Ovary (tissue), 9 donors: ENCODE data around the gene NPIPB2. TPM values are rescaled to one million over a fixed set of nuclear protein-coding genes. Genes with fewer than 3 reads are reported as not detected.
"Not testable (repeated sequence)": the region's sequence is repeated elsewhere in the genome, so short reads cannot be mapped to it uniquely, and the experiment has no call there.

ENCODE experiments used
- DNase-seq, 5 donors: peaks; one replicate each; pipeline ENCODE4 v3.0.0-alpha.2; 2019 to 2020
- H3K27ac ChIP-seq, 2 donors: fragments of 200-600 bp; one replicate each; pipeline versions ENCODE4 v1.5.1 to v1.8.0; 2019 to 2022
- H3K27me3 ChIP-seq: fragments of 200-600 bp; one replicate; pipeline ENCODE4 v1.8.0; 2022
- H3K36me3 ChIP-seq: fragments of 200-600 bp; sonication (generic); one replicate; pipeline ENCODE4 v1.5.1; 2019
- H3K4me1 ChIP-seq: one replicate; pipeline ENCODE4 v1.8.1; 2013; ENCODE audit warnings: mild to moderate bottlenecking, moderate library complexity; ENCODE audit not compliant: insufficient read depth
- H3K4me3 ChIP-seq: fragments of 200-600 bp; sonication (generic); one replicate; pipeline ENCODE4 v1.5.1; 2017
- H3K9me3 ChIP-seq, 2 donors: fragments of 200-600 bp in 1 of 2; sonication (generic) in 1 of 2; one replicate each; pipeline versions ENCODE4 v1.5.1 to v1.8.1; 2013 to 2019; ENCODE audit warnings: mild to moderate bottlenecking in 1 of 2, moderate library complexity in 1 of 2
- CTCF ChIP-seq, 3 donors: fragments of 450-650 bp in 2 of 3; fragments of 200-600 bp in 1 of 3; IDR thresholded peaks; one replicate each; pipeline versions ENCODE4 v1.5.1 to v1.8.0; 2016 to 2022; ENCODE audit warnings: antibody characterized with exemption in 3 of 3, mild to moderate bottlenecking in 1 of 3
- EP300 ChIP-seq: sonication (generic); formaldehyde crosslinking; IDR thresholded peaks from one replicate; pipeline ENCODE4 v1.6.1; 2017; ENCODE audit warnings: antibody characterized with exemption
- POLR2A ChIP-seq: fragments of 450-650 bp; IDR thresholded peaks from one replicate; pipeline ENCODE4 v1.6.1; 2017; ENCODE audit warnings: antibody characterized with exemption, mild to moderate bottlenecking, moderate library complexity
- WGBS, 3 donors: extraction: QIAGEN DNeasy Blood & Tissue Kit in 1 of 3; methylation state at CpG; one replicate each; pipeline versions ENCODE4 v1.1.5 to v1.1.7; 2013 to 2017; 5-methylcytosine and 5-hydroxymethylcytosine counted together
- intact Hi-C, 4 donors: fragments of 100-400 bp; cut with DNase I; formaldehyde crosslinking; loops; one replicate each; pipeline versions ENCODE4 v1.11.0 to v1.15.1; 2022 to 2023
- polyA plus RNA-seq, 2 donors: library from polyadenylated mRNA; stranded (reverse); fragments of 200-250 nt in 1 of 2; fragments of 350-450 nt in 1 of 2; fragmentation: Illumina TruSeq in 1 of 2; extraction: RNeasy Lipid Tissue Mini Kit (QIAGEN cat#74804) in 1 of 2; gene quantifications; one replicate each; pipeline ENCODE4 v1.2.3, GENCODE V29; 2013 to 2014
- total RNA-seq, 7 donors: library from RNA; depleted of rRNA in 2 of 7; stranded (reverse); fragments of >200 nt in 2 of 7; fragmentation: NEBNext Ultra II Directional in 3 of 7; extraction: Animal tissue kit (Norgen Biotek cat#: 25700) in 3 of 7; gene quantifications; one replicate each; pipeline versions ENCODE4 v1.1.0 to v1.2.4, GENCODE V29; 2016 to 2023
- donor health status: DM: no; HTN: no; CAD: no; lungs with moderate emphysema.
- donor health status: DM: no; HTN: no; CAD: no.
- donor health status: Bipolar disorder and iron deficiency.
- donor health status: DM: yes; HTN: yes; CAD: no.
- donor health status: DM: no; HTN: no; CAD: no.
- donor health status: DM: yes; HTN: yes; CAD: no.

NPIPB2 gene
- total and polyA plus RNA-seq, 9 donors = 4.7 to 19.3 (median 8.7) TPM

- TF ChIP-seq CTCF (IDR thresholded peaks at IDR 0.05) (no peak), POLR2A (no peak), EP300 (no peak)
- no peaks in the 10 kb centered on the region for H3K9me3 ChIP-seq
- H3K27me3 ChIP-seq = no peaks in the 10 kb centered on the region
- intact Hi-C loops = loop anchor here in 2 of 4 donors (2.0 to 10.0 kb wide), 2 partner anchors 13 to 101 kb away; no protein-coding TSS in a partner anchor
- H3K4me1 ChIP-seq = no peaks in the 10 kb centered on the region
- no peak overlapping the region for H3K4me3 ChIP-seq
- WGBS, 3 donors = 89 to 94% (median 92%) methylated on average over 6 of the region's 6 CpGs
- H3K36me3 ChIP-seq = no peaks in the 10 kb centered on the region
- no peak overlapping the region for H3K27ac ChIP-seq
- no peak for DNase-seq
These were observed 21.9 kb upstream of the NPIPB2 start for GRCh38 chr16:11963706-11964105.

- H3K4me1 ChIP-seq, H3K27ac ChIP-seq, H3K9me3 ChIP-seq, H3K27me3 ChIP-seq, H3K4me3 ChIP-seq, H3K36me3 ChIP-seq, DNase-seq: not testable (repeated sequence)
- WGBS, 3 donors = 93 to 97% (median 97%) methylated on average over 11 of the region's 11 CpGs
- intact Hi-C loops = loop anchor here in 1 of 4 donors (10.0 kb wide), 1 partner anchor 102 kb away; no protein-coding TSS in a partner anchor
These were observed 21.1 kb upstream of the NPIPB2 start for GRCh38 chr16:11962978-11963377.

GRCh38 chr16:11962457-11962856 is 20.6 kb upstream of the NPIPB2 start:
- H3K4me1 ChIP-seq, H3K4me3 ChIP-seq, H3K27me3 ChIP-seq, H3K9me3 ChIP-seq, H3K27ac ChIP-seq, H3K36me3 ChIP-seq, DNase-seq: not testable (repeated sequence)
- intact Hi-C loops = loop anchor here in 1 of 4 donors (10.0 kb wide), 1 partner anchor 102 kb away; no protein-coding TSS in a partner anchor
- WGBS, 3 donors = 88 to 93% (median 92%) methylated on average over 5 of the region's 5 CpGs

- Histone ChIP-seq H3K9me3 (no peaks in the 10 kb centered on the region), H3K4me1 (no peaks in the 10 kb centered on the region), H3K36me3 (no peaks in the 10 kb centered on the region), H3K27ac (no peak overlapping the region), H3K27me3 (no peaks in the 10 kb centered on the region), H3K4me3 (no peak overlapping the region)
- TF ChIP-seq POLR2A (no peak), CTCF (IDR thresholded peaks at IDR 0.05) (no peak), EP300 (no peak)
- WGBS, 3 donors = 88% methylated on average over 10 of the region's 10 CpGs
- intact Hi-C loops = loop anchor here in 1 of 4 donors (5.0 kb wide), 1 partner anchor 1620 kb away; no protein-coding TSS in a partner anchor
- no peak for DNase-seq
These were observed 15.9 kb upstream of the NPIPB2 start for GRCh38 chr16:11957591-11958395.

DNA sequence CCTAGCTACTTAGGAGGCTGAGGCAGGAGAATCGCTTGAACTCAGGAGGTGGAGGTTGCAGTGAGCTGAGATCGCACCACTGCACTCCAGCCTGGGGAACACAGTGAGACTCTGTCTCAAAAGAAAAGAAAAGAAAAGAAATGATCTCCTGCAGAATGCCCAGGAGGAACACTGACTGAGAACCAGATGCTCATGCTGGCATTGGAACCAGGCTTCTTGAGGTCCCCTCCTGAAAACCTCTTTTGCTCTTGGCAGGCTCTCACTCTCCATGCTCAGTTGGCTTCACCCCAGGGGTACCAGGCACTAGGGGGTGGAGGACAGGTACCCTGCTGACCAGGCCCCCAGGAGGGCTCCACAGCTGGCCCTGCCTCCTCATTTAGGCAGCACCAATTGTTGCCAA is 14.7 kb upstream of the NPIPB2 start:
- no peak overlapping the region for H3K27ac ChIP-seq
- TF ChIP-seq POLR2A = no peak
- no peak for TF ChIP-seq EP300
- TF ChIP-seq CTCF (IDR thresholded peaks at IDR 0.05) = no peak
- H3K27me3 ChIP-seq = no peaks in the 10 kb centered on the region
- H3K4me1 ChIP-seq = no peaks in the 10 kb centered on the region
- H3K4me3 ChIP-seq = no peak overlapping the region
- DNase-seq = no peak
- no peaks in the 10 kb centered on the region for H3K36me3 ChIP-seq
- intact Hi-C loops = loop anchor here in 1 of 4 donors (5.0 kb wide), 1 partner anchor 1621 kb away; no protein-coding TSS in a partner anchor
- 79 to 96% (median 87%) methylated on average over 2 of the region's 2 CpGs for WGBS, 3 donors
- no peaks in the 10 kb centered on the region for H3K9me3 ChIP-seq
